ENCODE measurements around the gene SMARCD2.
"Not testable (repeated sequence)": the region's sequence is repeated elsewhere in the genome, so short reads cannot be mapped to it uniquely, and the experiment has no call there.

- TF ChIP-seq YY1 (IDR thresholded peaks at IDR 0.05; ENCODE audit: insufficient read depth, insufficient read length); SUZ12 (IDR thresholded peaks at IDR 0.05; ENCODE audit: extremely low read depth, insufficient read depth, insufficient read length); ZNF274 (IDR thresholded peaks at IDR 0.05; ENCODE audit: low read depth, low read length): not testable (repeated sequence)
These were observed 31.7 kb upstream of the SMARCD2 start for GRCh38 chr17:63874061-63874626.
